ENCODE data around the gene C16orf89. TPM values are rescaled to one million over a fixed set of nuclear protein-coding genes. Genes with fewer than 3 reads are reported as not detected.

Gene C16orf89
- polyA plus RNA-seq, 1 donor (not counting 4 experiments of a cell fraction or from before 2014, with no cell fraction given) = not detected

DNA sequence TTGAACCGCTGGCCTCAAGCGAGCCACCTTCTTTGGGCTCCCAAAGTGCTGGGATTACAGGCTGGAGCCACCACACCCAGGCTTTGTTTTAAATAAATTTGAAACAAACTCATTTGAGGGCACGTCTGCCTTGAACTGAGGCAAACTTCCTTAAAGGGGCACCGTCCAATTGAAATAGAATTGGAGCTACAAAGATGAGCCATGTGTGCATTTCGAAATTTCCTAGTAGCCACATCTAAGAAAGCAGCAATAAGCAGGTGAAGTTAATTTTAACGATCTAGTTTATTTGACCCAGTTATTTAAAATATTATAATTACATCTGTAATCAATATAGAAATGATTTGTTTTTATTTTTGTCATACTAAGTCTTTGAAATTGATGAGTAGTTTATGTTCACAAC, 755 bp upstream of the C16orf89 start:
- Histone ChIP-seq H3K9me3 (ENCODE audit: control insufficient read depth, low read depth, low read length) (no peaks in the 10 kb centered on the region), H3K27ac (ENCODE audit: control insufficient read depth, insufficient read depth, low read length) (no peak overlapping the region), H4K20me1 (ENCODE audit: control insufficient read depth, extremely low read depth, insufficient read depth, low read length) (no peaks in the 10 kb centered on the region), H3K27me3 (ENCODE audit: control insufficient read depth, extremely low read depth, insufficient read depth, low read length) (peaks cover 5% of the 10 kb centered on the region), H3K9me1 (ENCODE audit: control insufficient read depth, extremely low read depth, insufficient read depth, low read length) (no peaks in the 10 kb centered on the region), H3K4me1 (ENCODE audit: control insufficient read depth, extremely low read depth, insufficient read depth, low read length) (peaks cover 4% of the 10 kb centered on the region), H3K36me3 (ENCODE audit: control insufficient read depth in 2 of 2, extremely low read depth in 1 of 2, insufficient read depth in 2 of 2, low read length in 2 of 2) (no peaks in the 10 kb centered on the region), H3K4me3 (ENCODE audit: control insufficient read depth in 2 of 3, extremely low read depth in 1 of 3, insufficient read depth in 2 of 3, low read depth in 1 of 3, low read length in 3 of 3) (no peak overlapping the region), H3K79me2 (ENCODE audit: control insufficient read depth, insufficient read depth, low read length) (no peaks in the 10 kb centered on the region), H3K9ac (ENCODE audit: control insufficient read depth, extremely low read depth, insufficient read depth, low read length) (no peak overlapping the region), H2AFZ (ENCODE audit: control insufficient read depth, low read length) (no peak overlapping the region), H3K4me2 (ENCODE audit: control insufficient read depth, extremely low read depth, insufficient read depth, low read depth, low read length) (no peak overlapping the region)
- DNase-seq (ENCODE audit: low read depth, low spot score) = no peak
- no peak for TF ChIP-seq EZH2 (IDR thresholded peaks at IDR 0.05; ENCODE audit: low read length)
- TF ChIP-seq, protein P1, sequence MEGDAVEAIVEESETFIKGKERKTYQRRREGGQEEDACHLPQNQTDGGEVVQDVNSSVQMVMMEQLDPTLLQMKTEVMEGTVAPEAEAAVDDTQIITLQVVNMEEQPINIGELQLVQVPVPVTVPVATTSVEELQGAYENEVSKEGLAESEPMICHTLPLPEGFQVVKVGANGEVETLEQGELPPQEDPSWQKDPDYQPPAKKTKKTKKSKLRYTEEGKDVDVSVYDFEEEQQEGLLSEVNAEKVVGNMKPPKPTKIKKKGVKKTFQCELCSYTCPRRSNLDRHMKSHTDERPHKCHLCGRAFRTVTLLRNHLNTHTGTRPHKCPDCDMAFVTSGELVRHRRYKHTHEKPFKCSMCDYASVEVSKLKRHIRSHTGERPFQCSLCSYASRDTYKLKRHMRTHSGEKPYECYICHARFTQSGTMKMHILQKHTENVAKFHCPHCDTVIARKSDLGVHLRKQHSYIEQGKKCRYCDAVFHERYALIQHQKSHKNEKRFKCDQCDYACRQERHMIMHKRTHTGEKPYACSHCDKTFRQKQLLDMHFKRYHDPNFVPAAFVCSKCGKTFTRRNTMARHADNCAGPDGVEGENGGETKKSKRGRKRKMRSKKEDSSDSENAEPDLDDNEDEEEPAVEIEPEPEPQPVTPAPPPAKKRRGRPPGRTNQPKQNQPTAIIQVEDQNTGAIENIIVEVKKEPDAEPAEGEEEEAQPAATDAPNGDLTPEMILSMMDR (optimal IDR thresholded peaks at IDR 0.05 in 1 of 3, IDR thresholded peaks at IDR 0.05 in 1 of 3, conservative IDR thresholded peaks at IDR 0.05 in 1 of 3; ENCODE audit: extremely low read depth in 1 of 3, insufficient read depth in 2 of 3, low read length in 3 of 3) = no peak
- dilution Hi-C loops (cut with MboI; ENCODE audit: extremely low pct_ligation_motif_present, low sequenced_read_pairs) = no loop called here
- no peak for FAIRE-seq

DNA sequence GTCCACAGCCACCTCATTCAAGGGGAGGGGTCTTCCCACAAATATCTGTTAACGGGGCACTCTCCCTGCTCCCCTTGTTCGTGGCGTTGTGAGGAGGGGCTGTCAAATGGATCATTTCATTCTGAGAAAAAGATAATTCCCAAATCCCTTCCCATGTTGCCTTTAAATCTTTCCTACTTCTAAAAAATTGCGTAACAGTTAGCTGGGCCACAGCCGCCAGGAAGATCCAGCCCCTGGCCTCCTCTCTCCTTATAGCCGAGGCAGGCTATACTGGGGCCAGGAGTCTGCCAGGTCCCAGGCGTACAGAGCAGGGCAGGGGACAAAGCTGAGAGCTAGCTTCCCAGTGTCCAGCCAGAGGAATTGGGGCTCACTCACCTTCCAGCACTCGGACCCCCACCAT, 430 bp downstream of the C16orf89 start:
- Histone ChIP-seq H3K9me3 (ENCODE audit: control insufficient read depth, low read depth, low read length) (no peaks in the 10 kb centered on the region), H4K20me1 (ENCODE audit: control insufficient read depth, extremely low read depth, insufficient read depth, low read length) (no peaks in the 10 kb centered on the region), H3K9ac (ENCODE audit: control insufficient read depth, extremely low read depth, insufficient read depth, low read length) (no peak overlapping the region), H3K4me3 (ENCODE audit: control insufficient read depth in 2 of 3, extremely low read depth in 1 of 3, insufficient read depth in 2 of 3, low read depth in 1 of 3, low read length in 3 of 3) (no peak overlapping the region), H3K27me3 (ENCODE audit: control insufficient read depth, extremely low read depth, insufficient read depth, low read length) (peaks cover 5% of the 10 kb centered on the region), H3K4me2 (ENCODE audit: control insufficient read depth, extremely low read depth, insufficient read depth, low read depth, low read length) (no peak overlapping the region), H3K79me2 (ENCODE audit: control insufficient read depth, insufficient read depth, low read length) (no peaks in the 10 kb centered on the region), H3K27ac (ENCODE audit: control insufficient read depth, insufficient read depth, low read length) (no peak overlapping the region), H3K9me1 (ENCODE audit: control insufficient read depth, extremely low read depth, insufficient read depth, low read length) (no peaks in the 10 kb centered on the region), H3K4me1 (ENCODE audit: control insufficient read depth, extremely low read depth, insufficient read depth, low read length) (no peaks in the 10 kb centered on the region), H3K36me3 (ENCODE audit: control insufficient read depth in 2 of 2, extremely low read depth in 1 of 2, insufficient read depth in 2 of 2, low read length in 2 of 2) (no peaks in the 10 kb centered on the region), H2AFZ (ENCODE audit: control insufficient read depth, low read length) (no peak overlapping the region)
- TF ChIP-seq, protein P1 (optimal IDR thresholded peaks at IDR 0.05 in 1 of 3, IDR thresholded peaks at IDR 0.05 in 1 of 3, conservative IDR thresholded peaks at IDR 0.05 in 1 of 3; ENCODE audit: extremely low read depth in 1 of 3, insufficient read depth in 2 of 3, low read length in 3 of 3) = no peak
- no peak for TF ChIP-seq EZH2 (IDR thresholded peaks at IDR 0.05; ENCODE audit: low read length)
- no peak for FAIRE-seq
- no peak for DNase-seq (ENCODE audit: low read depth, low spot score)
- dilution Hi-C loops (cut with MboI; ENCODE audit: extremely low pct_ligation_motif_present, low sequenced_read_pairs) = no loop called here
